ENCODE measurements around the gene CHN2.

The CHN2 gene

GRCh38 chr7:29214056-29214455, 19.5 kb downstream of the CHN2 start:
- TF ChIP-seq, protein P1, sequence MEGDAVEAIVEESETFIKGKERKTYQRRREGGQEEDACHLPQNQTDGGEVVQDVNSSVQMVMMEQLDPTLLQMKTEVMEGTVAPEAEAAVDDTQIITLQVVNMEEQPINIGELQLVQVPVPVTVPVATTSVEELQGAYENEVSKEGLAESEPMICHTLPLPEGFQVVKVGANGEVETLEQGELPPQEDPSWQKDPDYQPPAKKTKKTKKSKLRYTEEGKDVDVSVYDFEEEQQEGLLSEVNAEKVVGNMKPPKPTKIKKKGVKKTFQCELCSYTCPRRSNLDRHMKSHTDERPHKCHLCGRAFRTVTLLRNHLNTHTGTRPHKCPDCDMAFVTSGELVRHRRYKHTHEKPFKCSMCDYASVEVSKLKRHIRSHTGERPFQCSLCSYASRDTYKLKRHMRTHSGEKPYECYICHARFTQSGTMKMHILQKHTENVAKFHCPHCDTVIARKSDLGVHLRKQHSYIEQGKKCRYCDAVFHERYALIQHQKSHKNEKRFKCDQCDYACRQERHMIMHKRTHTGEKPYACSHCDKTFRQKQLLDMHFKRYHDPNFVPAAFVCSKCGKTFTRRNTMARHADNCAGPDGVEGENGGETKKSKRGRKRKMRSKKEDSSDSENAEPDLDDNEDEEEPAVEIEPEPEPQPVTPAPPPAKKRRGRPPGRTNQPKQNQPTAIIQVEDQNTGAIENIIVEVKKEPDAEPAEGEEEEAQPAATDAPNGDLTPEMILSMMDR (IDR thresholded peaks at IDR 0.05) = no peak

DNA sequence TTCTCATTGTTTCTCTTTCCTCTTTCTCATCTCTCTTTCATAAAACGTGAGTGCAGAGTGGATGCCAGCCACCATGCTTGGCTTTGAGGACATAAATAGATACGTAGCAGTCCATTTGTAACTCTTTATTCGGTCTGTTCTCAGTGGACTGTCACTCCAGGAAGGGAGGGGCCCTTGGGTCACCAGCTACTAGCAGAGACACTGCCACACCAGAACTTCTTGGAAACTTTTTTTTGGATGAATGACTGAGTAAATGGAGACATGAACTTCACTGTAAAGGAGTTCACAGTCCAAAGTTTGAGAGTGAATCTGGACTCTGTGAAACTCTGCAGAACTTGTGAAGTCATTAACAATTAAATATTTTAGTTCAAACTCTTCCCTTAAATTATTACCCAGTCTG, 20.2 kb downstream of the CHN2 start:
- TF ChIP-seq, protein P1 (IDR thresholded peaks at IDR 0.05) = no peak

GRCh38 chr7:29216128-29216527, 21.6 kb downstream of the CHN2 start:
- TF ChIP-seq, protein P1 (IDR thresholded peaks at IDR 0.05) = no peak

DNA sequence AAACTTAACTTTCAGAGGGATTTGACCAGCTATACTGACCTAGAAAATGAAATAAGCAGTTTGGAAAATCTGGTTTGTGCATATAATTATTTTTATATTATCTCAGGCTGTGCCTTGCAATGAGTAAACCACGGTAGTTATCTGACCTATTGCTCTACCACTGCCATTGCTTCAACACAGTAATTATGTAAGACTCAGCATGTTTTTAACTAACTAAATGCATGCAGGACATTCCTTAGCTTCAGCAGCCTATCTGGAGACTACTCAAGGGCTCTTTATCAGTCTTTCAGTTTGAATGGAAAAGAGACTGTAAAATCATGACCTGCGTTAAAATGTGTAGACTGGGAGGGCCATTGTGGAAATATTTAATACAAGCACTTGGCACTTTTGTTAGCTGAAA, 22.5 kb downstream of the CHN2 start:
- TF ChIP-seq, protein P1 (IDR thresholded peaks at IDR 0.05) = no peak

GRCh38 chr7:29224726-29225125, 30.2 kb downstream of the CHN2 start:
- TF ChIP-seq, protein P1 (IDR thresholded peaks at IDR 0.05) = no peak

DNA sequence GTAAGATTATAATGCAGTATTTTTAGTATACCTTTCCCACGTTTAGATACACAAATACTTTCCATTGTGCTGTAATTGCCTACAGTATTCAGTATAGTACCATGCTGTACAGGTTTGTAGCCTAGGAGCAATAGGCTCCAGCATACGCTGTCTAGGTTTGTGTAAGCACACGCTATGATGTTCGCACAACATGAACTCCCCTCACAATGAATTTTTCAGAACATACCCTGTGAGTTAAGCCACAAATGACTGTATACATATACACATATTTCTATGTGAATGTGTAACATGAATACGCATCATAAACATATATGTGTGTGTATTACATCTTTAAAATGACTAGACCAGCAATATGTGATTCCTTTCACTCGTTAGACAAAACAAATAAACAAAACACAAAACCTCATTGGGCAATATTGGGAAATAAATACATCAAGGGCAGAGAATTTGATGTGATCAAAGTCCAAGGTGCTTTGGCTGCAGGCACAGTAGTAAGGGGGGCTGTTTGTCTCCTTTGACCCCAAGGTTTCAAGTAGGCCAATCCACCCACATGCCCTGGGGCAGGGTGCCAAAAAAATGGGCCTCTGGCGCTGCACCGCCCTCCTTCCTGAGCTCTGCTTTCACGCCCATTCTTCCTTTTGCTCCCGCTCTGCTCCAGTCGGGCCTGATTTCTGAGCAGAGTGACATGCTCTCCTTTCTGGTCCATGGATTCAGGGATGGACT, 33.9 kb downstream of the CHN2 start:
- TF ChIP-seq, protein P1 (IDR thresholded peaks at IDR 0.05) = no peak

DNA sequence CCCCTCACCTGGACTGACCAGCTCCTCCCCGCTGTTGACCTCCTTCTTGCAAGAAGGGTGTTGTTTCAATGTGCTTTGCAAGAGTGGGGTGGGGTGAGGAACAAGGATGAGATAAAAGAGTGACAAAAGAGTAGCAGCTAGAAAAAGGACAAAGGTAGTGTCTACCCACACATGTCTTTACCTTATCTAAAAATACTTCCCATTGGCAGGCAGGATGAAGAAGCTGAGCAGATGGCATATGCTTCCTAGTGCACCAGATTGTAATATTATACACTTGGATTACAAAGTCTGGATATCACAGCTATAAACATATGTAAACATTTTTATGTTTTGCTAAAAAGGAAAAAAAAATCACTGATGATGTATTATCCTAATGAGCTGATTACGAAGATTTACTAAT, 34.5 kb downstream of the CHN2 start:
- TF ChIP-seq, protein P1 (IDR thresholded peaks at IDR 0.05) = no peak

- TF ChIP-seq, protein P1 (IDR thresholded peaks at IDR 0.05) = no peak
Measured at GRCh38 chr7:29229946-29230345, 35.4 kb downstream of the CHN2 start.
